OCI-M2 (cell line): ENCODE results near the gene NELL2.
"Not testable (repeated sequence)": the region's sequence is repeated elsewhere in the genome, so short reads cannot be mapped to it uniquely, and the experiment has no call there.

ENCODE experiments used
- DNase-seq: peaks from one replicate; lab custom pipeline; 2025; ENCODE audit not compliant: unreplicated experiment; lab: John Stamatoyannopoulos, UW

NELL2 gene

DNA sequence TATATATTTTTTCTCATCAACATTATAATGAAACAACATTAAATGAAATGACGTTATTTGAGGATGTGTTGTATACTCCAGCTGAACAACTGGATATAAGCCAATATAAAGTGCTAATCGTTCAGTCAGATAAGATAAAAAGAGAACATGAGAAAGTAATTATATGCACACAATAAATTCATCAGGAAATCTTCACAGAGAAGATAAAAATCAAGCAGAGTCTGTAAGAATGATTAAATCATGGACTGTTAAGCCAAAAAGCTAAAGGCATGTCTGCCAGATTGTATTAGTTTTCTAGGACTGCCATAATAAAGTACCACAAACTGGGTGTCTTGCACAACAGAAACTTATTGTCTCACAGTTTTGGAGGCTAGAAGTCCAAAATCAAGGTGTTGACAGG, 178.6 kb downstream of the NELL2 start:
- no peak for DNase-seq

DNA sequence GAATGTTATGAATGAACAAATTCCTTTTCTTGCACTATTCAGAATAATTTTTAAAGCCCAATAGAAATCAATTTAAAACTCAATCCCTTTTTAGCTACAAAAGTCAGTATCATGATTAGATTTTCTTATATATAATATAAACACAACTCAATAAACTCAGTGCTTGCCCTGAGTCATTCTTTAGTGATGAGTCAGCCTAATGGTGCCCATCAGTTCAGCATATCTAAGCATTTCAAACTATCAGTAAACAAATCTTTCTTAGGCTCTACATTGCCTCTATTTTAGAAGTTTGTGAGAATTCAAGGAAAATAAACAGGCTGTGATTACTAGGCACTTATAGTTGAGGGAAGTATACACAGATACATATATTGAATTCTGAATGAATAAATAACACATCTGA, 179.6 kb downstream of the NELL2 start:
- DNase-seq: no peak

GRCh38 chr12:44694017-44694416, 182.1 kb downstream of the NELL2 start:
- DNase-seq: no peak

DNA sequence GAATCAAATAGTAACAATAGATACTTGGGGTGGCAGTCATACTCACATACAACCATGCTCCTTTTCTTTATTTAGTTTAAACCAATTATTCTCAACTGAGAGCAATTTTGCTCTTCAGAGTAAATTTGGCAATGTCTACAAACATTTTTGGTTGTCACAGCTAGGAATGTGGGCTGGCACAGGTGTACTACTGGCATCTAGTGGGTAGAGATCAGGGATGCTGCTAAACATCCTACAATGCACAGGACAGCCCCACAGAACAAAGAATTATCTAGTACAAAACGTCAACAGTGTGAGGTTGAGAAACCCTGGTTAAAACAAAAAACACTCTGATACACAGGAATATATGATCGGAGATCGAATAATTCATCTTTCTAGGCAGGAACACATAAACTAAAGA, 186.5 kb downstream of the NELL2 start:
- DNase-seq: no peak

DNA sequence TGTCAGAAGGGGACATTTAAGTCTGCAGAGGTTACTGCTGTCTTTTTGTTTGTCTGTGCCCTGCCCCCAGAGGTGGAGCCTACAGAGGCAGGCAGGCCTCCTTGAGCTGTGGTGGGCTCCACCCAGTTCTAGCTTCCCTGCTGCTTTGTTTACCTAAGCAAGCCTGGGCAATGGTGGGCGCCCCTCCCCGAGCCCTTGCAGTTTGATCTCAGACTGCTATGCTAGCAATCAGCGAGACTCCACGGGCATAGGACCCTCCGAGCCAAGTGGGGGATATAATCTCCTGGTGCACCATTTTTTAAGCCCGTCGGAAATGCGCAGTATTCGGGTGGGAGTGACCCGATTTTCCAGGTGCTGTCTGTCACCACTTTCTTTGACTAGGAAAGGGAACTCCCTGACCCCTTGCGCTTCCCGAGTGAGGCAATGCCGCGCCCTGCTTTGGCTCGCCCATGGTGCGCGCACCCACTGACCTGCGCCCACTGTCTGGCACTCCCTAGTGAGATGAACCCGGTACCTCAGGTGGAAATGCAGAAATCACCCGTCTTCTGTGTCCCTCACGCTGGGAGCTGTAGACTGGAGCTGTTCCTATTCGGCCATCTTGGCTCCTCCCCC, 189.2 kb downstream of the NELL2 start:
- DNase-seq: not testable (repeated sequence)

DNA sequence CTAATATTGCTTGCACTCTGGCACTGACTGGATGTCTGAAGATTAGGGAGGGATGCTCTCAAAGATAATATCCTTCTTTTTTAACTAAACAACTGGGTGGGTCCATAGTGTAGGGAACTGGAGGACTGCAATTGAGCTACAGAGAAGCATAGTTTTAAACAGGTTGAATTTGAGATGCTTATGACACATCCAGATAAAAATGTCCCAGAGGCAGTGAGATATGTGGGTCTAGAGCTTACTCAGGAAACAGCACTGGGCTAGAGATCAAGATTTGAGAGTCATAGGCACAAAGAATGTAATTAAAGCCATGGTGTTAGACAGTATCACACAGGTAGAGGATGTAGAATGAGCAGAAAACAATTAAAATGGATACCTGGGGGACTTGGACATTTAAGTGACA, 198.4 kb downstream of the NELL2 start:
- no peak for DNase-seq

GRCh38 chr12:44674875-44675274, 201.2 kb downstream of the NELL2 start:
- DNase-seq: no peak

DNA sequence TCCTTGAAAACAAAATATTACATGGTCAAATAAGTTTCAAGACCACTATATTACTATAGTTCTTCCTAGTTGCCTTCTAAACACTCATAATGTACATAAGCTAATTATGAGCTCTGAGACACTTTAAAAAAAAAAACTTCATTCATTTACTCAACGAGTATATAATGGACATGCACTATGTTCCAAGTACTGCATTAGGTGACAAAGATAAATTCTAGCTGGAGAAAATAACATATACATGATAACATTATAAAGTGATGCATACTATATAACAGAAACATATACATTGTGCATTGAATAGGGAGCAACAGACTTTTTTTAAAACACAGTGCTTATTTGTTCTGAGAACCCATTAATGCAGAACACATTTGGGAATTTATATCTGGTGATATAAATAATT, 202.3 kb downstream of the NELL2 start:
- DNase-seq: no peak

DNA sequence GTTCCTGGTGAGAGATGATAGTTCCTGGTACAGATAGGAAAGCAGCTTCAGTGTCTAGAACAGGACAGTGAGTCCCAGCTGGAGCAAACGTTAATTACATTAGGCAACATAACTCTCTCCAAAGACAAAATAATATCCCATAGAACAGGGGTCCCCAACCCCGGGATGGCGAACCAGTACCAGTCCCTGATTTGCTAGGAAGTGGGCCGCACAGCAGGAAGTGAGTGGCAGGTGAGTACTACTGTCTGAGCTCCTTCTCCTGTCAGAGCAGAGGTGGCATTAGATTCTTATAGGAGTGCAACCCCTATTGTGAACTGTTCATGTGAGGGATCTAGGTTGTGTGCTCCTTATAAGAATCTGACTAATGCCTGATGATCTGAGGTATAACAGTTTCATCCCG, 204.1 kb downstream of the NELL2 start:
- DNase-seq: no peak

DNA sequence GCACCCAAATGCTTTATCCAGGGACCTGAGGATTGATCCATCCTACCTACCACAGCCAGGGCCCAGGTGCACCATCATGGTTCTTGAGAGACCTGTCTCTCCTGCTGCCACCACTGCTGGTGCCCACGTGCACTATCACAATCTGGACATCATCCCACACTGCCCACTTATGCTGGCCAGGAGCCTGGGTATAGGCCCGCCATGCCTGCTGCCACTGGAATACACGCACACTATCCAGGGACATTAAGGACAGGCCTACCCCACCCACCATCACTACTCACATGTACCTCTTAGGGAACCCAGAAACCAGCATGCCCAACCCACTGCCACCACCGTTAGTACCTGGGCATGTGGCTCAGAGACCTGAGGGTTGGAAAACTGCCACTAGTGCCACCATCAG, 207.7 kb downstream of the NELL2 start:
- no peak for DNase-seq

DNA sequence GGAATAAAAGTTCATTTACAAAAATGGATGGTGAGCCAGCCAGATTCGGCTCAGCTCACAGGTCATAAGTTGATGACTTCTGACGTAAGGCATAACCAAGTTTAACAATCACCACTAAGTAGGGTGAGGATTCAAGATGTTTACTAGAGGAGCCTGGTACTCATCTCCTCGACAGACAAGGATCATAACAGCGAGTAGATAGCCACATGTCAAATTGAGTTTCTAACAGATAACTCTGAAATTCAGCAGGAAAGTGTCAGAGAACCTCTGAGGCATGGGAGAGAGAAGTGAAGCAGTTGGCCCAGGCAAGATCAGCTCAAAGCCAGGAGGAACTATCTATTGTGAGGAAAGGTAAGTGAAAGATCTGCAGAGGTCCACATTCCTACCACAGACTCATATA, 208.7 kb downstream of the NELL2 start:
- DNase-seq: no peak

DNA sequence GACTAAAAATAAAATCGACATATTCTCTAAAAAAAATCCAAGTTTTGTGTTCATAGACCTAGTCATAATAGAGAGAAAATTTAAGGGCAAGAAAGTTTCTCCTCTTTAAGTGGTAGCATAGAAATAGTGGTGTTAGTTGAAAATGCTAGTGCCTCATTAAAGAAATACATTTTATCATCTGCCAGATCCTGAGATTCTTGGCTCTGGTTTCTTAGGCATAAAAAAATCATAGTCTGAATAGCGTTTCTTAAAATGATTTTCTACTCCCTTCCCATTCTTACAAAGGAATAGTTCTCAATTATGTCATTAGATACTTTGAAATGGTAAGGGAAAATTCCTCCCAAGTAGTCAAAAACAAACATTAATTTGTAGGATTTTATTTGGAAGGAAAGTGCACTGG, 212.8 kb downstream of the NELL2 start:
- DNase-seq: no peak

- no peak for DNase-seq
These were observed 220.3 kb downstream of the NELL2 start for GRCh38 chr12:44655846-44656245.

- DNase-seq: no peak
These were observed 221.2 kb downstream of the NELL2 start for GRCh38 chr12:44654646-44655639.

- no peak for DNase-seq
These were observed 222.1 kb downstream of the NELL2 start for GRCh38 chr12:44653861-44654527.

GRCh38 chr12:44649693-44650092, 226.4 kb downstream of the NELL2 start:
- no peak for DNase-seq

- DNase-seq: no peak
These were observed 228.0 kb downstream of the NELL2 start for GRCh38 chr12:44647917-44648690.

- DNase-seq: no peak
These were observed 235.5 kb downstream of the NELL2 start for GRCh38 chr12:44640427-44641190.

DNA sequence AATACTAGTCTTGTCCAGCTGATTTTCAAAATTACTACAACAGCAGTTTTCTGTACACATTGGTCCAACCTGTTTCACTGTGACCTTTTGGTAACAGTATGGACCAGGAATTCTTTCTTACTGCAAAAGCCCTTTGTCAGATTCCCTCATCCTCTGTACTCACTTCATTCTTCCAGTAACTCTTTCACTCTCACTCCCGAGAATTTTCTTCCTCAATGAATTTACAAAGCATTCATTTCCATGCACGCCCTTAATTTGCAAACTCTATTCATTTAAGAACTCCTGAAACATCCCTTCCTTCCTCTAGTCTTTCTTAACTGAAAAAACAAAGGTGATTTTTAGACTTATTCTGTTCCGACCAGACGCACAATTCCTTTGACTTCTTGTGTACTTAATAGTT, 238.2 kb downstream of the NELL2 start:
- no peak for DNase-seq

DNA sequence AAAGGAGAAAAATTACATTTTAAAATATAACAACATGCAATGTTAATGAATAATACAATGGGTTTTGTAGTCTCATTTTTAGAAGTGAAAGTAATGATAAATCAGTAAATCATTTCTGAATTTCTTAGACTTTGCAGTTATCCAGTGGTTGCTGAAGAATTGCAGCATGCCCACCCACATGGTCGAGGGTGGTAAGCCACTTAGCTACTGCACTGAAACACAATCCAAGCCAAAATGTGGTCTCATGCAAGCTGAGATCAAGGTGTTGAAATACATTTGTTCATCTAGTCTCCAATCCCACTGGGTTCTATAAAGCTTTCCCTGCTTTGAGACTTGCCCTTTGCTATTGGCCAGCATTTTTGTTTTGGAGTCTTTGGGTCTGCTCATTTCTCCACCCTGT, 247.9 kb downstream of the NELL2 start:
- no peak for DNase-seq
